ENCODE data around the gene HNRNPA3. TPM values are rescaled to one million over a fixed set of nuclear protein-coding genes. Genes with fewer than 3 reads are reported as not detected.
"Not testable (repeated sequence)": the region's sequence is repeated elsewhere in the genome, so short reads cannot be mapped to it uniquely, and the experiment has no call there.

HNRNPA3 gene
- total RNA-seq, 1 donor from 2014 or later, result 78.7 TPM

GRCh38 chr2:177254433-177255226 is 42.0 kb downstream of the HNRNPA3 start:
- DNase-seq (ENCODE audit: low read depth), result no peak

GRCh38 chr2:177255227-177255601 is 42.6 kb downstream of the HNRNPA3 start:
- DNase-seq (ENCODE audit: low read depth), result no peak

GRCh38 chr2:177256026-177256425 is 43.4 kb downstream of the HNRNPA3 start:
- DNase-seq (ENCODE audit: low read depth), result no peak

GRCh38 chr2:177256695-177257094 is 44.1 kb downstream of the HNRNPA3 start:
- no peak for DNase-seq (ENCODE audit: low read depth)

GRCh38 chr2:177257471-177257870 is 44.9 kb downstream of the HNRNPA3 start:
- DNase-seq (ENCODE audit: low read depth), result no peak

- no peak for DNase-seq (ENCODE audit: low read depth)
Measured at GRCh38 chr2:177258059-177258458, 45.5 kb downstream of the HNRNPA3 start.

- DNase-seq (ENCODE audit: low read depth), result no peak
Measured at GRCh38 chr2:177260379-177260778, 47.8 kb downstream of the HNRNPA3 start.

- no peak for DNase-seq (ENCODE audit: low read depth)
Measured at GRCh38 chr2:177261116-177262060, 48.8 kb downstream of the HNRNPA3 start.

GRCh38 chr2:177262092-177262491 is 49.5 kb downstream of the HNRNPA3 start:
- DNase-seq (ENCODE audit: low read depth), result no peak

GRCh38 chr2:177262958-177263450 is 50.4 kb downstream of the HNRNPA3 start:
- no peak for DNase-seq (ENCODE audit: low read depth)

- peak; percentile 89 for DNase-seq (ENCODE audit: low read depth)
Measured at GRCh38 chr2:177263451-177264208, 51.0 kb downstream of the HNRNPA3 start.

GRCh38 chr2:177264209-177264692 is 51.7 kb downstream of the HNRNPA3 start:
- DNase-seq (ENCODE audit: low read depth), result no peak

GRCh38 chr2:177264693-177265587 is 52.3 kb downstream of the HNRNPA3 start, which contains the start of gene NFE2L2:
Gene NFE2L2, minus strand, starts transcription at chr2:177264727. Its CDS starts 151 bp downstream, at chr2:177264576.
- peak; percentile 74 for DNase-seq (ENCODE audit: low read depth)

- DNase-seq (ENCODE audit: low read depth), result peak; percentile 97
Measured at GRCh38 chr2:177265824-177266817, 53.5 kb downstream of the HNRNPA3 start.

GRCh38 chr2:177266955-177267354 is 54.4 kb downstream of the HNRNPA3 start:
- not testable (repeated sequence) for DNase-seq (ENCODE audit: low read depth)

GRCh38 chr2:177268187-177268871 is 55.7 kb downstream of the HNRNPA3 start:
- no peak for DNase-seq (ENCODE audit: low read depth)

GRCh38 chr2:177268901-177269300 is 56.3 kb downstream of the HNRNPA3 start:
- no peak for DNase-seq (ENCODE audit: low read depth)

- no peak for DNase-seq (ENCODE audit: low read depth)
Measured at GRCh38 chr2:177270531-177270930, 57.9 kb downstream of the HNRNPA3 start.

Data from renal cortical epithelial cell (primary cell).